Adrenal gland (tissue), 12 donors: Measurements from ENCODE around the gene YWHAB. TPM values are rescaled to one million over a fixed set of nuclear protein-coding genes. Genes with fewer than 3 reads are reported as not detected.
A peak's percentile ranks its signal among the peaks of the same experiment; 100 is the strongest.

Experiments
- DNase-seq, 7 donors: peaks; one replicate each; pipeline ENCODE4 v3.0.0-alpha.2; 2019 to 2020
- H3K27ac ChIP-seq, 5 donors: fragments of 200-600 bp; sonication (generic) in 4 of 5; 1 replicate in 3 of 5; 2 replicates in 2 of 5; pipeline versions ENCODE4 v1.5.1 to v1.8.0; 2016 to 2020; ENCODE audit warnings: mild to moderate bottlenecking in 1 of 5
- H3K27me3 ChIP-seq: fragments of 200-600 bp; 2 replicates; pipeline ENCODE4 v1.8.0; 2021
- H3K36me3 ChIP-seq, 2 donors: fragments of 200-600 bp; replicated peaks in 1 of 2; 1 replicate in 1 of 2; 2 replicates in 1 of 2; pipeline versions ENCODE4 v1.5.1 to v1.8.0; 2018 to 2022
- H3K4me1 ChIP-seq, 2 donors: fragments of 200-600 bp; replicated peaks in 1 of 2; 1 replicate in 1 of 2; 2 replicates in 1 of 2; pipeline versions ENCODE4 v1.5.1 to v1.8.0; 2018 to 2021
- H3K4me3 ChIP-seq, 4 donors: fragments of 200-600 bp; sonication (generic) in 3 of 4; one replicate each; pipeline ENCODE4 v1.5.1; 2016 to 2018
- H3K9me3 ChIP-seq, 3 donors: fragments of 200-600 bp; sonication (generic) in 1 of 3; replicated peaks in 1 of 3; 1 replicate in 2 of 3; 2 replicates in 1 of 3; pipeline versions ENCODE4 v1.5.1 to v1.8.0; 2016 to 2021
- CTCF ChIP-seq, 6 experiments: fragments of 450-650 bp in 4 of 6; fragments of 200-600 bp in 2 of 6; sonication (generic) in 1 of 6; IDR thresholded peaks; 1 replicate in 5 of 6; 2 replicates in 1 of 6; pipeline versions ENCODE4 v1.5.1 to v1.8.0; 2016 to 2021; ENCODE audit warnings: antibody characterized with exemption in 6 of 6, mild to moderate bottlenecking in 2 of 6, moderate library complexity in 1 of 6
- POLR2A ChIP-seq, 2 donors: fragments of 450-650 bp; IDR thresholded peaks; one replicate each; pipeline ENCODE4 v1.6.1; 2017; ENCODE audit warnings: antibody characterized with exemption in 2 of 2, mild to moderate bottlenecking in 2 of 2, moderate library complexity in 1 of 2
- WGBS, 4 donors: extraction: QIAGEN DNeasy Blood & Tissue Kit in 2 of 4; methylation state at CpG; one replicate each; pipeline versions ENCODE4 v1.1.5 to v1.1.7; 2013 to 2017; 5-methylcytosine and 5-hydroxymethylcytosine counted together
- intact Hi-C, 2 donors: fragments of 100-400 bp; cut with DNase I; formaldehyde crosslinking; loops; one replicate each; pipeline versions ENCODE4 v1.14.1 to v1.15.0; 2022 to 2023
- polyA plus RNA-seq, 3 donors: library from polyadenylated mRNA; stranded (reverse); fragments of 200-250 nt in 2 of 3; fragments of 350-450 nt in 1 of 3; fragmentation: Illumina TruSeq in 1 of 3; extraction: RNeasy Lipid Tissue Mini Kit (QIAGEN cat#74804) in 1 of 3; gene quantifications; one replicate each; pipeline ENCODE4 v1.2.3, GENCODE V29; 2013 to 2014
- total RNA-seq, 9 donors: library from RNA; depleted of rRNA in 4 of 9; stranded (reverse); fragments of >200 nt in 4 of 9; fragments of 120-200 nt in 1 of 9; fragmentation: NEBNext Ultra II Directional in 1 of 9; extraction: Animal tissue kit (Norgen Biotek cat#: 25700) in 1 of 9; gene quantifications; one replicate each; pipeline versions ENCODE4 v1.1.0 to v1.2.4, GENCODE V29; 2013 to 2023
- donor health status: healthy with polysubstance abuse.
- donor health status: Bipolar disorder and iron deficiency.
- donor health status: DM: yes; HTN: yes; CAD: no.
- donor health status: DM: no; HTN: no; CAD: no.
- donor health status: DM: no; HTN: no; CAD: no.
- donor health status: DM: yes; HTN: yes; CAD: no.

YWHAB gene
- total and polyA plus RNA-seq, 12 donors = 53.1 to 293 (median 143) TPM

GRCh38 chr20:44924541-44924940 lies 39.0 kb downstream of the YWHAB start:
- Histone ChIP-seq H3K27me3 (no peaks in the 10 kb centered on the region), H3K27ac (no peak overlapping the region), H3K4me1 (no peaks in the 10 kb centered on the region), H3K9me3 (no peaks in the 10 kb centered on the region), H3K4me3 (no peak overlapping the region), H3K36me3 (peaks cover 0 to 3% of the 10 kb centered on the region in 2 donors)
- WGBS, 4 donors = 82 to 95% (median 91%) methylated on average over 4 of the region's 4 CpGs
- TF ChIP-seq POLR2A (IDR thresholded peaks at IDR 0.05) (no peak), CTCF (IDR thresholded peaks at IDR 0.05) (no peak)
- intact Hi-C loops = no loop called here
- peak in 1 of 7 donors; percentile 23 for DNase-seq

GRCh38 chr20:44928595-44928994 lies 43.1 kb downstream of the YWHAB start:
- WGBS, 4 donors = 64 to 82% (median 73%) methylated on average over 3 of the region's 3 CpGs
- no peak for TF ChIP-seq POLR2A (IDR thresholded peaks at IDR 0.05)
- TF ChIP-seq CTCF (IDR thresholded peaks at IDR 0.05) = no peak
- no peaks in the 10 kb centered on the region for H3K27me3 ChIP-seq
- no peaks in the 10 kb centered on the region for H3K4me1 ChIP-seq
- no peaks in the 10 kb centered on the region for H3K9me3 ChIP-seq
- H3K4me3 ChIP-seq = no peak overlapping the region
- H3K27ac ChIP-seq = no peak overlapping the region
- H3K36me3 ChIP-seq = no peaks in the 10 kb centered on the region
- DNase-seq = no peak
- intact Hi-C loops = no loop called here

GRCh38 chr20:44930517-44931168 lies 45.1 kb downstream of the YWHAB start:
- intact Hi-C loops = no loop called here
- Histone ChIP-seq H3K27ac (no peak overlapping the region), H3K4me1 (no peaks in the 10 kb centered on the region), H3K36me3 (no peaks in the 10 kb centered on the region), H3K4me3 (no peak overlapping the region), H3K9me3 (no peaks in the 10 kb centered on the region), H3K27me3 (no peaks in the 10 kb centered on the region)
- no peak for TF ChIP-seq POLR2A (IDR thresholded peaks at IDR 0.05)
- TF ChIP-seq CTCF (IDR thresholded peaks at IDR 0.05) = no peak
- DNase-seq = no peak
- 90 to 98% (median 93%) methylated on average over 11 to 18 of the region's 18 CpGs for WGBS, 4 donors

GRCh38 chr20:44931911-44932310 lies 46.4 kb downstream of the YWHAB start:
- Histone ChIP-seq H3K9me3 (no peaks in the 10 kb centered on the region), H3K4me1 (no peaks in the 10 kb centered on the region), H3K36me3 (no peaks in the 10 kb centered on the region), H3K4me3 (no peak overlapping the region), H3K27me3 (no peaks in the 10 kb centered on the region), H3K27ac (no peak overlapping the region)
- DNase-seq = no peak
- intact Hi-C loops = no loop called here
- WGBS, 4 donors = 84 to 92% (median 88%) methylated on average over 3 of the region's 3 CpGs
- TF ChIP-seq POLR2A (IDR thresholded peaks at IDR 0.05) = no peak
- no peak for TF ChIP-seq CTCF (IDR thresholded peaks at IDR 0.05)
